HG03060 (cell line): ENCODE measurements around the gene PRSS36.
A peak's percentile ranks its signal among the peaks of the same experiment; 100 is the strongest.
"Not testable (repeated sequence)": the region's sequence is repeated elsewhere in the genome, so short reads cannot be mapped to it uniquely, and the experiment has no call there.

ENCODE experiments used
- ATAC-seq: cut with Tn5 transposase; IDR thresholded peaks from one replicate; pipeline ENCODE4 v1.9.1; 2021; ENCODE audit warnings: low read depth, moderate number of reproducible peaks; ENCODE audit not compliant: unreplicated experiment

Gene PRSS36

GRCh38 chr16:31107465-31107867, 42.4 kb downstream of the PRSS36 start:
- ATAC-seq = peak; percentile 42

- ATAC-seq = no peak
These were observed 43.1 kb downstream of the PRSS36 start for GRCh38 chr16:31106509-31107464.

GRCh38 chr16:31105677-31106213, 44.1 kb downstream of the PRSS36 start:
- no peak for ATAC-seq

GRCh38 chr16:31100876-31101641, 48.8 kb downstream of the PRSS36 start:
- ATAC-seq = not testable (repeated sequence)

GRCh38 chr16:31099860-31100638, 49.8 kb downstream of the PRSS36 start:
- ATAC-seq = no peak

- ATAC-seq = peak; percentile 54
These were observed 55.3 kb downstream of the PRSS36 start, which contains the start of gene VKORC1 for GRCh38 chr16:31094424-31095120. VKORC1 (minus strand) TSS chr16:31094797; CDS start chr16:31094729, 68 bp downstream.

GRCh38 chr16:31094088-31094423, 55.8 kb downstream of the PRSS36 start:
- ATAC-seq = no peak

- ATAC-seq = no peak
These were observed 56.6 kb downstream of the PRSS36 start for GRCh38 chr16:31093132-31093703.

GRCh38 chr16:31092330-31092729, 57.5 kb downstream of the PRSS36 start:
- no peak for ATAC-seq

- no peak for ATAC-seq
These were observed 59.3 kb downstream of the PRSS36 start for GRCh38 chr16:31090540-31090939.

GRCh38 chr16:31089199-31089598, 60.7 kb downstream of the PRSS36 start:
- no peak for ATAC-seq
